Cardiac muscle cell (in vitro differentiated cells and primary cell): ENCODE data around the gene TBC1D7. TPM values are rescaled to one million over a fixed set of nuclear protein-coding genes. Genes with fewer than 3 reads are reported as not detected.

ENCODE experiments used
- DNase-seq, 2 donors: peaks; one replicate each; pipeline versions ENCODE4 v3.0.0 to v3.0.0-alpha.2; 2010 to 2017; ENCODE audit warnings: low read depth in 1 of 2, low spot score in 1 of 2
- H3K27ac ChIP-seq: fragments of 200-600 bp; sonication (generic); 2 replicates; pipeline ENCODE4 v1.5.1; 2016
- H3K27me3 ChIP-seq: fragments of 200-600 bp; sonication (generic); 2 replicates; pipeline ENCODE4 v1.6.0; 2016; ENCODE audit warnings: control low read depth
- H3K36me3 ChIP-seq: fragments of 200-600 bp; sonication (generic); 2 replicates; pipeline ENCODE4 v1.5.1; 2016; ENCODE audit warnings: control low read depth
- H3K4me1 ChIP-seq: fragments of 200-600 bp; sonication (generic); 2 replicates; pipeline ENCODE4 v1.8.1; 2017; ENCODE audit warnings: low read depth, mild to moderate bottlenecking, mixed run types
- H3K4me3 ChIP-seq: fragments of 200-600 bp; sonication (generic); 2 replicates; pipeline ENCODE4 v1.5.1; 2016; ENCODE audit warnings: mild to moderate bottlenecking
- H3K9me3 ChIP-seq: fragments of 200-600 bp; sonication (generic); 2 replicates; pipeline ENCODE4 v1.5.1; 2017; ENCODE audit warnings: low read depth, mild to moderate bottlenecking, control low read depth
- CTCF ChIP-seq: IDR thresholded peaks from 2 replicates; pipeline ENCODE4 v1.5.1; 2012; ENCODE audit warnings: low read depth, mild to moderate bottlenecking, low read length
- polyA plus RNA-seq: library from polyadenylated mRNA; unstranded; fragments of >200 nt; fragmentation: Nextera tagmentation; extraction: Ambion mirVana; gene quantifications from 2 replicates; pipeline ENCODE4 v1.2.1, GENCODE V29; 2016
- total RNA-seq: library from RNA; depleted of rRNA; stranded (reverse); fragments of >200 nt; gene quantifications from 2 replicates; pipeline ENCODE4 v1.2.3, GENCODE V29; 2016

The TBC1D7 gene
- total and polyA plus RNA-seq, 2 experiments from 2014 or later, result 36.8 to 84.5 TPM

GRCh38 chr6:13338038-13338437 lies 9.7 kb upstream of the TBC1D7 start:
- H3K4me1 ChIP-seq, result peaks cover 10% of the 10 kb centered on the region
- peak in 1 of 2 donors; percentile 48 for DNase-seq
- no peak for TF ChIP-seq CTCF
- no peaks in the 10 kb centered on the region for H3K36me3 ChIP-seq
- H3K4me3 ChIP-seq, result no peak overlapping the region
- no peaks in the 10 kb centered on the region for H3K27me3 ChIP-seq
- no peaks in the 10 kb centered on the region for H3K9me3 ChIP-seq
- H3K27ac ChIP-seq, result peak overlapping the region; percentile 16

GRCh38 chr6:13336553-13336952 lies 8.2 kb upstream of the TBC1D7 start:
- Histone ChIP-seq H3K4me3 (no peak overlapping the region), H3K27me3 (no peaks in the 10 kb centered on the region), H3K36me3 (no peaks in the 10 kb centered on the region), H3K9me3 (no peaks in the 10 kb centered on the region), H3K4me1 (peaks cover 16% of the 10 kb centered on the region), H3K27ac (no peak overlapping the region)
- DNase-seq, result peak; percentile 76 to 95
- peak; percentile 87 for TF ChIP-seq CTCF

- Histone ChIP-seq H3K27me3 (no peaks in the 10 kb centered on the region), H3K27ac (no peak overlapping the region), H3K36me3 (no peaks in the 10 kb centered on the region), H3K4me1 (peaks cover 29% of the 10 kb centered on the region), H3K9me3 (no peaks in the 10 kb centered on the region), H3K4me3 (no peak overlapping the region)
- TF ChIP-seq CTCF, result no peak
- DNase-seq, result peak in 1 of 2 donors; percentile 76
These were observed 6.6 kb upstream of the TBC1D7 start for GRCh38 chr6:13334953-13335352.

- no peaks in the 10 kb centered on the region for H3K9me3 ChIP-seq
- H3K4me1 ChIP-seq, result peaks cover 29% of the 10 kb centered on the region
- H3K4me3 ChIP-seq, result no peak overlapping the region
- no peak for DNase-seq
- H3K36me3 ChIP-seq, result no peaks in the 10 kb centered on the region
- no peak for TF ChIP-seq CTCF
- peak overlapping the region; percentile 47 for H3K27ac ChIP-seq
- no peaks in the 10 kb centered on the region for H3K27me3 ChIP-seq
These were observed 4.0 kb upstream of the TBC1D7 start for GRCh38 chr6:13332349-13332706.

GRCh38 chr6:13331516-13332348 lies 3.4 kb upstream of the TBC1D7 start:
- H3K9me3 ChIP-seq, result no peaks in the 10 kb centered on the region
- peak; percentile 45 to 46 for DNase-seq

More at GRCh38 chr6:13331516-13332348, 3.4 kb upstream of the TBC1D7 start:
- Histone ChIP-seq H3K27ac (peak overlapping the region; percentile 47), H3K4me3 (no peak overlapping the region), H3K36me3 (no peaks in the 10 kb centered on the region), H3K4me1 (peaks cover 29% of the 10 kb centered on the region), H3K27me3 (no peaks in the 10 kb centered on the region)
- peak; percentile 59 for TF ChIP-seq CTCF
